CD4-positive, alpha-beta T cell treated with Interleukin-2 at 100 ng/mL for 4 hours (primary cell): ENCODE data around the gene TBCCD1.
A peak's percentile ranks its signal among the peaks of the same experiment; 100 is the strongest.

Experiments used
- DNase-seq: peaks from one replicate; pipeline ENCODE4 v3.0.0-alpha.2; 2020; ENCODE audit warnings: low spot score

Gene TBCCD1

GRCh38 chr3:186567072-186567921 lies at the start of gene TBCCD1:
Gene TBCCD1 (minus strand): TSS chr3:186567339. CDS start chr3:186564329, 3,010 bp downstream.
- peak; percentile 97 for DNase-seq

DNA sequence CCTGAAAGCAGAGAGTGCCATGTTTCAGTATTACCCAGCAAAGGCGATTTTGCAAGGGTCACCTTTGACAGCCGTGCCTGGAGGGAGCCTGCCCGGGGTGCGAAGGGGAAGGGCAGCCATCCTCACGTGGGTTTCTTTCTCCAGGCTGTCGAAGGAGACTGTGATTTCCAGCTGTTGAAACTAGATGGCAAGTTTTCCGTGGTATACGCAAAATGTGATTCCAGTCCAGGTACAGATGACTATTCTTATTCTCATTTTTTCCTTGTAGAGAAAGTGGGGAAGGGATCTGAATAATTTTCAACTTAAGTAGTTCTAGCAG lies 49.1 kb upstream of the TBCCD1 start:
- no peak for DNase-seq

DNA sequence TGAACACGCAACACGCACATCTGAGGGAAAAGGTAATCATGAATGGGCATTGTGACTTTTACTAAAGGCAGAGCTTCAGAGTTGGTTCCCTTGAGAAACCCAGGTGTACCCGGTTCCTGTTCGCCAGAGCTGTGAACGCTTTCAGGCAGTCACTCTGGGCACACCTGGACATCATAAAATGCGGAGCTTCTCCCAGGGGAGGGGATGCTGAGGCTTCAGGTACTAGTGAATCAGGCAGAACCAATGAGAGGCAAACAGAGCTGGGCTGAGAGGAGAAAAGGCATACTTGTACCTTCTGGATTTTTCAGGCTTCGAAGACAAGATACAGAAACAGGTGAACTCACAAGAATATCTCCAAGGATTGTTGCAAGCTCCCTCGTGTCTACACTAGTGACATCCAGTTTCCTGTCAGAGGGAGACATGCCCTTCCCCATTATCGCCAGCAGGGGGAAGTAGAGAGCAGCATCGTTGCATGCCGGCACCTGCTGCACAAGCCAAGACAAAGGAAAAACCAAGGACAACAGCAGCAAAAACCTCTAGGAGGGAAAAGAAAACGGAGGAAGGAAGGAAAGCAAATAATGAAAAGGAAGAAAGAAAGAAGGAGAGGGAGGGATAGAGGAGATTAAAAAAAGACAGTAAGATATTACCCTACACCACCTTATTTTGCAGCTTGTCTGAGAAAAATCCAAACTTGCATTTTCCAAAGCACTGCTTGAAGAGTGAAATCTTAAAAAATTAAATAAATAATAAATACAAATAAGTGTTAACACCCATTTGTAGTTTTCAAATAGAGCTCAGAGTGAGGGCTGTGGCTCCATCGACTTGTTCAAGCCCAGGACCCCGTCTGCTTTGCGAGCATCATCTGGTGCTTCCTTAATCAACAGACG lies 47.7 kb upstream of the TBCCD1 start:
- peak; percentile 83 for DNase-seq

DNA sequence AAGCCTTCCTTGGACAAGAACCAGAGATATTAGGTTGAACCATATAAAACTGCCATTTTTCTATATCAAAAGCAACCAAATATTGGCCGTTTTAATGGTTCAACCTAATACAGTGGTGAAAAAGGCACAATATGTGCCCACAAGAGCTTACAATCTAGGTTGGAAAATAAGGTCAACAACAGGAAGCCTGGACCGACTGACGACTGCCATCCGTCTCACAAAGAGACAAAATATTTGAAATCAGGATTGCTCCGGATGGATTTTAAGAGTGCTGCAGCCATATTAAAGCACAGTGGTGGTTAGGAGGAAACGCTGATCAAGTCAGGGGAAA lies 47.1 kb upstream of the TBCCD1 start:
- DNase-seq, result no peak

GRCh38 chr3:186613637-186614265 lies 46.6 kb upstream of the TBCCD1 start:
- no peak for DNase-seq

GRCh38 chr3:186612721-186613636 lies 45.8 kb upstream of the TBCCD1 start, which contains the start of gene AHSG:
Gene AHSG (plus strand): TSS chr3:186613060. CDS start chr3:186613142, 82 bp downstream.
- no peak for DNase-seq

DNA sequence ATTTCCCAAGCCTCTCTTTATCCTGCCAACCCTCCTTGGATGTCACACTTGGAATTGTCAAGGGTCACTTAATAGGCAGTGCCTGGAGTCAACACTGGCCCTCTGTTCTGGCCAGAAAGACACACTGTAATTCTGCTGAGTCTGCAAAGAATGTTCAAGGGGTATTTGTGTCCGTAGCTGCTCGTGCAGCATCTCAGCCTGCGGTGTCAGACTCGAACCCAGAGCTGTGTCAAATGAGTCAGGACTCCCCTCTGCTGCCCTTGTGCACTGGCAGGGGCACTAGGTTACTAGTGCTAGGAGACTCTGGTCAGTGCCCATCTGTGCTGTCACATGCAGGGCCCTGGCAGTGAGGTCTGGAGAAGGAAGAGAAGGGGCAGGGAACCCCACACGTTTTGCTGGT lies 44.9 kb upstream of the TBCCD1 start:
- DNase-seq, result no peak

GRCh38 chr3:186609247-186609868 lies 42.2 kb upstream of the TBCCD1 start:
- DNase-seq, result no peak

DNA sequence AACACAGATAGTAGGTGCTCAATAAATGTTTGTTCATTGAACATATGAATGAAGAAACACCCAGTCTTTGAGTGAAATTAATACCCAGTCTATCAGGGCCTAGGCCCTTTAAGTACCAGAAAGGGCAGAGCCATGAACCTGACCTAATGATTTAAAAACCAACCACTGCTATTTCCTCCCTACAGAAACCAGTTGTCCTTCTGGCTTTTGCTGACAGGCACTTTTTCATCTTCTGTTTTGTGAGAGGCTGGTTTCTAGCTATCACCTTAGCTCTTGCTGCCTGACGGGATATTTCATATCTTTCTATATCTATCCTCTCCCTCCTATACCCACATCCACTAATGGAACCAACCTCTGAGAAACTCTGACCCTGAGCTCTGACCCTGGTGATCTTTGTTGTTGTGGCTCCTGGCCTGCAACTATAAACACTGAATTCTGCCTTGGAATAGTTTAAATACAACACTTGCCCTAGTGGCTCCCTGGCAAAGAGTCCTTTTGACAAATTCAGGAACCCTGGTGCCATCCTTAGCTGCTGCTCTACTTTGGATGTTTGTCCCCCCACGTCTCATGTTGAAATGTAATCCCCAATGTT lies 41.6 kb upstream of the TBCCD1 start:
- DNase-seq, result no peak

GRCh38 chr3:186605561-186606545 lies 38.7 kb upstream of the TBCCD1 start:
- no peak for DNase-seq

DNA sequence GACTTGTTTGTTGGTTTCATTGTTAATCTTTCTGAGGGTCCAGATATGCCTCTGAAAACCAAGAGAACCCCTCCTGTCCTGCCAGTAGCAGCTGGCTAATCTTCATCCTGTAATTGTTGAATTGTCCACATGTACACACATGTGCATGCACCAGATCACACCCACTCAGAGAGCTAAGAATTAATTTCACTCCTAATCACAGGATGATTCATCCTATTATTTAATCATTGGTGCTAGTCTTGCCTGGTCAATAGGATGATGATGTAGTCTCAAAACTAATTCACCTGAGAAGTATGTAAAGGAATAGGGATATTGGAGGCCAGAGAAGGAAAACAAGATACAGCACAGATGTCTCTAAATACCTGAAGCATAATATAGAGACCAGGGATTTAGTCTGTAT lies 37.9 kb upstream of the TBCCD1 start:
- DNase-seq, result no peak

DNA sequence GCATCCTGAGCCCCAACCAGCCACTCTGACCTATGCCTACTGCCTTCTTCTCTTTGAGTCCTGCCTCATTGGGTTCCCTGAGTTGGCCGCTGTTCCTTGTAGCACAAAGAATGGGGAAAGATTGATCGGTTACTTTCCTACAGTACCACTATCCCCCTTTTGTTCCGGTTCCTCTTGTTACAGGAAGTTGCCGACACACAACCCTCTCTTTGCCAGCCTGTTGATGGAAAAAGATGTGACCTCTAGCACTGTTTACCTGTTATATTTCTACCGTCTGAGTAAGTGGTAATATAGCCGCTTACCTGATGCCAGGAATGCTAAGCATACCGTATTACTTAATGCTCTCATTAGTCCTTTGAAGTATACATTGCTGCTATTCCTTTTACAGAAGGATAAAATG lies 36.0 kb upstream of the TBCCD1 start:
- DNase-seq, result no peak

DNA sequence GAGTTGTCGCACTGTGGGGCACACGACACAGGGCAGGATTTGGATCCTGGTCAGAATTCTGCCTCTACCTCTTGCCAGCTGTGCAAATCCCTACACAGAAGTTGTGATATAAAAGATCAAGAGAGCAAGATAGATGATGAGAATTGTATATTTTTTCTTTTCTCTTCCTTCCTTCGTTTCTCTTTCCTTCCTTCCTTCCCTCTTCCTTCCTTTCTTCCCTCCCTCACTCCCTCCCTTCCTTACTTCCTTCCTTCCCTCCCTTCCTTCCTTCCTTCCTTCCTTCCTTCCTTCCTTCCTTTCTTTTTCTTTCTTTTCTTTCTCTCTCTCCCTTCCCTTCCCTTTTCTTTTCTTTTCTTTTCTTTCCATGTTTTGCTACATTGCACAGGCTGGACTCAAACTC lies 33.8 kb upstream of the TBCCD1 start:
- no peak for DNase-seq

GRCh38 chr3:186599785-186600166 lies 32.6 kb upstream of the TBCCD1 start:
- DNase-seq, result no peak

GRCh38 chr3:186599142-186599784 lies 32.1 kb upstream of the TBCCD1 start:
- no peak for DNase-seq

DNA sequence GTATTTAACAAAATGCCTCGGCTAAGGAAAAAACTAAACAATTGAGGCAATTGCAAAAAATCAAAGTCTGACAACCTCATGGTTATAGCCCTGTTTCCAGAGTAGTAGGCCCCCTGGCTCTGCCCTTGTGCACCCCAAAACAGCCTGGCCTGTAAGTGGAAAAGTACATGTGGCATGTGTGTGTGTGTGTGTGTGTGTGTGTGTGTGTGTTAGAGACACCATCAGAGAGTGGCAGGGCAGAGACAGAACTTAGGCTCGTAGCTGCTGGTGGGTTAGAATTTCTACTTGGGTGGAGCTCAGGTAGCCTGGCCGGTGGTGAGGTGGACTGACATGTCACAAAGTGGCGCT lies 31.6 kb upstream of the TBCCD1 start:
- DNase-seq, result no peak

GRCh38 chr3:186598108-186598784 lies 31.1 kb upstream of the TBCCD1 start:
- no peak for DNase-seq

DNA sequence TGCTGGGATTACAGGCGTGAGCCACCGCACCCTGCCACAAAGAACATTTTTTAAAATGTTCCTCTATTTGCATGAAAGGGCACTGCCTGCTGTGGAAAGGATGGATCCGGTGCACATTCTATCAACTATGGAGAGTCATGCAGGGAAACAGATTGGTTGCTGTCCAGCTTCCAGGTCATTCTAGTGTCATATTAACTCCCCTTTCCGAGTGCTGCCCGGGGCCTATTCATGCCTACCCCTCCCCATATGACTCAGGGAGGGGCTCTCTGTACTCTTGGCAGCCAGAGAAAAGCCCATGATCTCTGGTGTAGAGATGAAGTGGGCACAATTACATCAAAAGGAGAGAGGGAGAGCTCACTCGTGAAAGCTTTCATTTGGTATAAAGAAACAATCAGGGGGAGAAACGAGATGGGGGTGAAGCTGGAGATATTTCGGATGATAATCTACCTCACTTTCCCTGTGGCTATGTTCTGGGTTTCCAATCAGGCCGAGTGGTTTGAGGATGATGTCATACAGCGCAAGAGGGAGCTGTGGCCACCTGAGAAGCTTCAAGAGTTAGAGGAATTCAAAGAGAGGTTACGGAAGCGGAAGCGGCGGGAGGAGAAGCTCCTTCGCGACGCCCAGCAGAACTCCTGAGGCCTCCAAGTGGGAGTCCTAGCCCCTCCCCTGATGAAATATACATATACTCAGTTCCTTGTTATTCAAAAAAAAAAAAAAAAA lies 29.6 kb upstream of the TBCCD1 start:
- DNase-seq, result no peak
